H9 (cell line): ENCODE results near the gene CCDC57. TPM values are rescaled to one million over a fixed set of nuclear protein-coding genes. Genes with fewer than 3 reads are reported as not detected.

Source experiments
- DNase-seq: peaks from one replicate; pipeline ENCODE4 v3.0.0-alpha.2; 2017
- H2AFZ ChIP-seq: one replicate; pipeline ENCODE4 v1.6.1; 2013; ENCODE audit warnings: mild to moderate bottlenecking, low read length, control low read depth, moderate library complexity
- H2AK5ac ChIP-seq: 2 replicates; pipeline ENCODE4 v1.6.1; 2013; ENCODE audit warnings: low read length, control low read depth, mixed read lengths; ENCODE audit not compliant: insufficient read length
- H2BK120ac ChIP-seq: one replicate; pipeline ENCODE4 v1.6.1; 2013; ENCODE audit warnings: low read depth, mild to moderate bottlenecking, low read length, control low read depth, inconsistent platforms; ENCODE audit not compliant: poor library complexity, severe bottlenecking
- H2BK12ac ChIP-seq: 2 replicates; pipeline ENCODE4 v1.6.1; 2013; ENCODE audit warnings: low read length, control low read depth, mixed read lengths, low read depth; ENCODE audit not compliant: insufficient read length
- H2BK15ac ChIP-seq: 2 replicates; pipeline ENCODE4 v1.6.1; 2013; ENCODE audit warnings: low read depth, low read length, control low read depth
- H2BK20ac ChIP-seq: one replicate; pipeline ENCODE4 v1.6.1; 2013; ENCODE audit warnings: low read depth, mild to moderate bottlenecking, low read length, control low read depth, inconsistent platforms; ENCODE audit not compliant: poor library complexity, severe bottlenecking
- H2BK5ac ChIP-seq: 2 replicates; pipeline ENCODE4 v1.6.1; 2013; ENCODE audit warnings: low read length, control low read depth, mixed read lengths; ENCODE audit not compliant: insufficient read length
- H3K14ac ChIP-seq: 2 replicates; pipeline ENCODE4 v1.6.1; 2013; ENCODE audit warnings: low read length, control low read depth; ENCODE audit not compliant: insufficient read depth
- H3K18ac ChIP-seq: 2 replicates; pipeline ENCODE4 v1.6.1; 2013; ENCODE audit warnings: low read depth, mild to moderate bottlenecking, mixed read lengths, low read length, control low read depth; ENCODE audit not compliant: insufficient read length
- H3K23ac ChIP-seq: 2 replicates; pipeline ENCODE4 v1.6.1; 2013; ENCODE audit warnings: low read length, control low read depth, mixed read lengths, low read depth; ENCODE audit not compliant: insufficient read length
- H3K23me2 ChIP-seq: 2 replicates; pipeline ENCODE4 v1.6.1; 2013; ENCODE audit warnings: low read depth, mild to moderate bottlenecking, mixed read lengths, low read length, control low read depth; ENCODE audit not compliant: insufficient read length, poor library complexity, severe bottlenecking
- H3K27ac ChIP-seq: 2 replicates; pipeline ENCODE4 v1.5.1; 2013; ENCODE audit warnings: low read length, control low read depth, mixed read lengths, low read depth; ENCODE audit not compliant: insufficient read length
- H3K27me3 ChIP-seq: 2 replicates; pipeline ENCODE4 v1.6.1; 2013; ENCODE audit warnings: low read length, control low read depth, inconsistent platforms; ENCODE audit not compliant: insufficient read depth
- H3K4ac ChIP-seq: 2 replicates; pipeline ENCODE4 v1.6.1; 2013; ENCODE audit warnings: low read depth, mild to moderate bottlenecking, control low read depth, inconsistent platforms, low read length, moderate library complexity
- H3K4me1 ChIP-seq: 2 replicates; pipeline ENCODE4 v1.6.1; 2013; ENCODE audit warnings: low read length, control low read depth, inconsistent platforms; ENCODE audit not compliant: insufficient read depth
- H3K4me2 ChIP-seq: 2 replicates; pipeline ENCODE4 v1.6.1; 2013; ENCODE audit warnings: low read length, control low read depth, mixed read lengths; ENCODE audit not compliant: insufficient read length, insufficient read depth
- H3K56ac ChIP-seq: 2 replicates; pipeline ENCODE4 v1.6.1; 2013; ENCODE audit warnings: low read depth, mild to moderate bottlenecking, mixed read lengths, low read length, control low read depth; ENCODE audit not compliant: insufficient read length
- H3K79me1 ChIP-seq: 2 replicates; pipeline ENCODE4 v1.6.1; 2013; ENCODE audit warnings: low read depth, mild to moderate bottlenecking, moderate library complexity, low read length, control low read depth, inconsistent platforms; ENCODE audit not compliant: insufficient read depth, poor library complexity, severe bottlenecking
- H3K79me2 ChIP-seq: 2 replicates; pipeline ENCODE4 v1.6.1; 2013; ENCODE audit warnings: low read length, control low read depth, inconsistent platforms; ENCODE audit not compliant: insufficient read depth
- H3K9ac ChIP-seq: 2 replicates; pipeline ENCODE4 v1.6.1; 2013; ENCODE audit warnings: low read length, control low read depth, mixed read lengths; ENCODE audit not compliant: insufficient read length; ENCODE audit errors: extremely low read depth
- H3K9me3 ChIP-seq: one replicate; pipeline ENCODE4 v1.6.1; 2013; ENCODE audit warnings: low read depth, low read length, inconsistent platforms; ENCODE audit not compliant: control insufficient read depth
- H3T11ph ChIP-seq: one replicate; pipeline ENCODE4 v1.6.1; 2013; ENCODE audit warnings: mild to moderate bottlenecking, low read length, control low read depth, inconsistent platforms
- H4K20me1 ChIP-seq: one replicate; pipeline ENCODE4 v1.6.1; 2013; ENCODE audit not compliant: control insufficient read depth, insufficient read length, insufficient read depth
- H4K5ac ChIP-seq: 2 replicates; pipeline ENCODE4 v1.6.1; 2013; ENCODE audit warnings: low read depth, mild to moderate bottlenecking, mixed read lengths, low read length, control low read depth; ENCODE audit not compliant: insufficient read length
- H4K8ac ChIP-seq: replicated peaks from 2 replicates; pipeline ENCODE4 v1.6.1; 2013; ENCODE audit warnings: low read length, control low read depth, mixed read lengths, low read depth; ENCODE audit not compliant: insufficient read length
- H4K91ac ChIP-seq: 2 replicates; pipeline ENCODE4 v1.6.1; 2013; ENCODE audit warnings: low read depth, mild to moderate bottlenecking, moderate library complexity, mixed read lengths, low read length, control low read depth; ENCODE audit not compliant: insufficient read length
- H3K27ac Mint-ChIP-seq, 3 experiments: 2 replicates in 2 of 3; 3 replicates in 1 of 3; pipeline ENCODE4 v1.8.0; 2020 to 2021; ENCODE audit warnings: mixed read lengths in 3 of 3, mild to moderate bottlenecking in 1 of 3, moderate library complexity in 1 of 3
- H3K27me3 Mint-ChIP-seq: 2 replicates; pipeline ENCODE4 v1.8.0; 2021; ENCODE audit warnings: low read depth, mild to moderate bottlenecking, moderate library complexity, mixed read lengths
- H3K36me3 Mint-ChIP-seq, 3 experiments: 2 replicates in 2 of 3; 3 replicates in 1 of 3; pipeline ENCODE4 v1.8.0; 2020 to 2021; ENCODE audit warnings: low read depth in 3 of 3, mixed read lengths in 3 of 3; ENCODE audit not compliant: insufficient read depth in 1 of 3
- H3K4me1 Mint-ChIP-seq, 2 experiments: 2 replicates each; pipeline ENCODE4 v1.8.0; 2020; ENCODE audit warnings: mixed read lengths in 2 of 2
- H3K4me3 Mint-ChIP-seq, 2 experiments: 2 replicates in 1 of 2; 3 replicates in 1 of 2; pipeline ENCODE4 v1.8.0; 2020 to 2021; ENCODE audit warnings: mild to moderate bottlenecking in 2 of 2, mixed read lengths in 2 of 2, moderate library complexity in 1 of 2
- H3K9me3 Mint-ChIP-seq, 2 experiments: 2 replicates in 1 of 2; 3 replicates in 1 of 2; pipeline ENCODE4 v1.8.0; 2020; ENCODE audit warnings: mild to moderate bottlenecking in 2 of 2, mixed read lengths in 2 of 2, moderate library complexity in 1 of 2
- WGBS: extraction: QIAGEN DNeasy Blood & Tissue Kit; methylation state at CpG from one replicate; pipeline ENCODE4 v1.1.7; 2013; ENCODE audit warnings: missing lambda C conversion rate, low lambda C conversion rate, mixed read lengths; ENCODE audit not compliant: insufficient read length; ENCODE audit errors: extremely low coverage; 5-methylcytosine and 5-hydroxymethylcytosine counted together
- total RNA-seq: library from RNA; stranded (reverse); gene quantifications from 2 replicates; pipeline ENCODE4 v1.2.1, GENCODE V29; 2021
- TF ChIP-seq, protein P1 (sequence below): fragments of 200-600 bp; sonication (generic); conservative IDR thresholded peaks from 3 replicates; pipeline ENCODE4 v1.8.0; 2021; ENCODE audit warnings: antibody characterized with exemption, mild to moderate bottlenecking

CCDC57 gene
- total RNA-seq, 1 experiment from 2014 or later: 11.0 TPM

DNA sequence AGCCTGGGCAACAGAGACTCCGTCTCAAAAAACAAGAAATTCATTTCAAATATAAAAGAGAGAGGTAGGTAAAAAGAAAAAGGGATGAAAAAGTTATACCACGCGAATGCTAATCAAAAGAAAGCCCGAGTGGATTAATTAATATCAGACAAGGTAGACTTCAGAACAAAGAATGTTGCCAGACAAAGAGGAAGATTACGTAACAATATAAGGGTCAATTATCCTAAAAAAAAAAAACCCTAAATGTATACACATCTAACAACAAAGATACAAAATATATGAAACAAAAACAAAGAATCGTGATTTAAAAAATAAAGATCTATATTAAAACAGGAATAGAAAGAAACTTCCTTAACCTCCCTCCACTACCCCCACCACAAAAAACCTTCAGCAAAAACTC lies 44.1 kb downstream of the CCDC57 start:
- Histone ChIP-seq H4K20me1 (no peaks in the 10 kb centered on the region), H2BK20ac (no peak overlapping the region), H4K5ac (no peak overlapping the region), H3K27ac (no peak overlapping the region), H3K14ac (no peak overlapping the region), H3K56ac (no peak overlapping the region), H2BK15ac (no peak overlapping the region), H3K79me1 (no peaks in the 10 kb centered on the region), H2BK5ac (no peak overlapping the region), H3K9me3 (no peaks in the 10 kb centered on the region), H2BK120ac (no peak overlapping the region), H3K4ac (no peak overlapping the region), H4K8ac (no peak overlapping the region), H3T11ph (no peak overlapping the region), H3K18ac (no peak overlapping the region), H3K23ac (no peak overlapping the region), H2AFZ (no peak overlapping the region), H3K4me1 (peaks cover 3% of the 10 kb centered on the region), H3K79me2 (no peaks in the 10 kb centered on the region), H3K27me3 (peaks cover 27% of the 10 kb centered on the region), H2BK12ac (no peak overlapping the region), H3K4me2 (no peak overlapping the region), H3K23me2 (no peaks in the 10 kb centered on the region), H2AK5ac (no peak overlapping the region), H3K9ac (no peak overlapping the region), H4K91ac (no peak overlapping the region)
- Mint-ChIP-seq H3K9me3 (peaks cover 0 to 5% of the 10 kb centered on the region in 2 experiments; a peak in 1 of 5 replicates), H3K27me3 (peaks cover 97% of the 10 kb centered on the region), H3K4me3 (no peak overlapping the region), H3K4me1 (peaks cover 9 to 12% of the 10 kb centered on the region in 2 experiments), H3K27ac (no peak overlapping the region), H3K36me3 (peaks cover 22 to 48% (median 42%) of the 10 kb centered on the region in 3 experiments; a peak in 6 of 7 replicates)
- WGBS: no CpG with 5 or more reads among the region's 6 CpGs
- DNase-seq: no peak
- TF ChIP-seq, protein P1, sequence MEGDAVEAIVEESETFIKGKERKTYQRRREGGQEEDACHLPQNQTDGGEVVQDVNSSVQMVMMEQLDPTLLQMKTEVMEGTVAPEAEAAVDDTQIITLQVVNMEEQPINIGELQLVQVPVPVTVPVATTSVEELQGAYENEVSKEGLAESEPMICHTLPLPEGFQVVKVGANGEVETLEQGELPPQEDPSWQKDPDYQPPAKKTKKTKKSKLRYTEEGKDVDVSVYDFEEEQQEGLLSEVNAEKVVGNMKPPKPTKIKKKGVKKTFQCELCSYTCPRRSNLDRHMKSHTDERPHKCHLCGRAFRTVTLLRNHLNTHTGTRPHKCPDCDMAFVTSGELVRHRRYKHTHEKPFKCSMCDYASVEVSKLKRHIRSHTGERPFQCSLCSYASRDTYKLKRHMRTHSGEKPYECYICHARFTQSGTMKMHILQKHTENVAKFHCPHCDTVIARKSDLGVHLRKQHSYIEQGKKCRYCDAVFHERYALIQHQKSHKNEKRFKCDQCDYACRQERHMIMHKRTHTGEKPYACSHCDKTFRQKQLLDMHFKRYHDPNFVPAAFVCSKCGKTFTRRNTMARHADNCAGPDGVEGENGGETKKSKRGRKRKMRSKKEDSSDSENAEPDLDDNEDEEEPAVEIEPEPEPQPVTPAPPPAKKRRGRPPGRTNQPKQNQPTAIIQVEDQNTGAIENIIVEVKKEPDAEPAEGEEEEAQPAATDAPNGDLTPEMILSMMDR: no peak
